ENCODE data around the gene UNCX. TPM values are rescaled to one million over a fixed set of nuclear protein-coding genes. Genes with fewer than 3 reads are reported as not detected.

The UNCX gene
- total and polyA plus RNA-seq, 2 of the 4 experiments (the other 2 are of a cell fraction) = not detected

DNA sequence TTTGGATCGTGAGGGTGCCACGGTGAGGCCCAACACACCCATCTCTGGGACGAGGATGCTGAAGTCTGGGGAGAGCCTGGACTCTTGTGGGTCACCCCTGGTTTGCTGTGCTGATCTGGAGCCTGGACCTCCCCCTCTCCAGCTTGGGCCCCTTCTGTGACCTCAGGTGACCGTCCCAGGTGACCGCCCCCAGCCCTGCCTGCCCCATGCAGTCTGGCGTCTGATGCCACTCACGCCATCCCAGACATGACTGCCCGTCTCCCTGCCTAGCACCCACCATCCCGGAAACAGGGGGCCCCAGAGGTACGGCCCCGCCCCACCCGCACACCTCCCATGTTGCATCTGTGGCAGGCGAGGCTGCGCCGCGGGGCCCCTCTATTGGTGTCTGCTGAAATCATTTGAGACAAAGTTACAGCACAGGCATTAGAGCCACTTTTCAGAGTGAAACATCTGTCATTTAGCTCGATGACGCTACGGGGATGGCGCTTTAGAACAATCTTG, 21.1 kb downstream of the UNCX start:
- Histone ChIP-seq H3K79me1 (ENCODE audit: low read depth in 1 of 2, low read length in 2 of 2) (no peaks in the 10 kb centered on the region), H3K14ac (replicated peaks; ENCODE audit: low read depth, low read length) (no peak overlapping the region), H4K20me1 (ENCODE audit: insufficient read depth, low read length) (peaks cover 5% of the 10 kb centered on the region; the same call in 1 of the 2 replicates), H3K4ac (ENCODE audit: low read depth, low read length) (no peak overlapping the region), H3K9ac (ENCODE audit: low read depth, low read length) (no peak overlapping the region), H2BK5ac (ENCODE audit: low read depth, low read length, poor library complexity, severe bottlenecking) (no peak overlapping the region), H2BK120ac (ENCODE audit: low read depth, low read length) (no peak overlapping the region), H3K27me3 (ENCODE audit: control insufficient read depth, insufficient read depth, low read length) (peaks cover 83% of the 10 kb centered on the region), H2AFZ (replicated peaks; ENCODE audit: low read length, poor library complexity) (no peak overlapping the region), H3K9me1 (ENCODE audit: insufficient read depth, low read length) (no peaks in the 10 kb centered on the region), H3K4me1 (ENCODE audit: control insufficient read depth, insufficient read depth, low read length) (no peaks in the 10 kb centered on the region), H4K91ac (ENCODE audit: insufficient read depth, low read depth, low read length) (no peak overlapping the region), H3K23ac (ENCODE audit: low read depth, low read length) (no peak overlapping the region), H2AK5ac (ENCODE audit: low read depth, low read length) (no peak overlapping the region), H4K8ac (ENCODE audit: low read depth in 2 of 2, low read length in 2 of 2) (no peak overlapping the region), H3K9me3 (ENCODE audit: control insufficient read depth, insufficient read depth, low read length) (peaks cover 2% of the 10 kb centered on the region; the same call in 1 of the 2 replicates), H3K18ac (ENCODE audit: low read depth, low read length) (no peak overlapping the region), H3K36me3 (ENCODE audit: control insufficient read depth, insufficient read depth, low read length) (no peaks in the 10 kb centered on the region), H4K5ac (ENCODE audit: low read depth, low read length) (no peak overlapping the region), H2BK20ac (ENCODE audit: low read depth, low read length) (no peak overlapping the region), H3K4me2 (ENCODE audit: low read depth, low read length) (no peak overlapping the region), H3K27ac (ENCODE audit: insufficient read depth, low read length) (no peak overlapping the region), H2BK15ac (ENCODE audit: low read depth, low read length) (no peak overlapping the region), H2AK9ac (replicated peaks; ENCODE audit: low read depth, low read length, poor library complexity) (no peak overlapping the region), H3K4me3 (ENCODE audit: insufficient read depth, low read depth, low read length) (no peak overlapping the region), H3K56ac (ENCODE audit: extremely low read depth, insufficient read depth, low read length) (no peak overlapping the region)
- no peak for DNase-seq
- CTCF ChIA-PET = no interaction called here
- no TSS peak for BruUV-seq (replicated peaks)
- intact Hi-C loops (cut with micrococcal nuclease) (no loop called here), dilution Hi-C loops (cut with HindIII; ENCODE audit: low sequenced_read_pairs, unreplicated experiment) (no loop called here), in situ Hi-C loops (cut with MboI; ENCODE audit: low sequenced_read_pairs) (no loop called here)
- no peak for TF ChIP-seq RCOR1 (IDR thresholded peaks at IDR 0.05; ENCODE audit: insufficient replicate concordance, low read length)
- no peak for TF ChIP-seq SMC3 (IDR thresholded peaks at IDR 0.05; ENCODE audit: low read depth, low read length)
- no peak for TF ChIP-seq RFX5 (IDR thresholded peaks at IDR 0.05; ENCODE audit: low read depth, low read length)
- TF ChIP-seq, protein P1, sequence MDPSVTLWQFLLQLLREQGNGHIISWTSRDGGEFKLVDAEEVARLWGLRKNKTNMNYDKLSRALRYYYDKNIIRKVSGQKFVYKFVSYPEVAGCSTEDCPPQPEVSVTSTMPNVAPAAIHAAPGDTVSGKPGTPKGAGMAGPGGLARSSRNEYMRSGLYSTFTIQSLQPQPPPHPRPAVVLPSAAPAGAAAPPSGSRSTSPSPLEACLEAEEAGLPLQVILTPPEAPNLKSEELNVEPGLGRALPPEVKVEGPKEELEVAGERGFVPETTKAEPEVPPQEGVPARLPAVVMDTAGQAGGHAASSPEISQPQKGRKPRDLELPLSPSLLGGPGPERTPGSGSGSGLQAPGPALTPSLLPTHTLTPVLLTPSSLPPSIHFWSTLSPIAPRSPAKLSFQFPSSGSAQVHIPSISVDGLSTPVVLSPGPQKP (IDR thresholded peaks at IDR 0.05; ENCODE audit: borderline replicate concordance, low read depth, low read length) = no peak
- TF ChIP-seq FOS (IDR thresholded peaks at IDR 0.05; ENCODE audit: low read depth, low read length) = no peak
- ATAC-seq (ENCODE audit: low read depth) = no peak
- POLR2A ChIA-PET (ENCODE audit: unreplicated experiment) = no interaction called here
- 48% methylated on average over 10 of the region's 20 CpGs; no CpG with 5 or more reads in 1 of the 2 experiments for WGBS, 2 experiments (ENCODE audit: extremely low coverage in 2 of 2, insufficient read length in 1 of 2)

Measured in IMR-90 (cell line).